ENCODE measurements around the gene PPP2R5D. TPM values are rescaled to one million over a fixed set of nuclear protein-coding genes. Genes with fewer than 3 reads are reported as not detected.

The PPP2R5D gene
- 52.2 and 53.6 TPM in 2 replicates for total RNA-seq
- long read RNA-seq, partial matches to known transcripts: 9 of 20 reads
- long read RNA-seq, other reads (novel, unspliced or antisense): 5 of 20 reads

DNA sequence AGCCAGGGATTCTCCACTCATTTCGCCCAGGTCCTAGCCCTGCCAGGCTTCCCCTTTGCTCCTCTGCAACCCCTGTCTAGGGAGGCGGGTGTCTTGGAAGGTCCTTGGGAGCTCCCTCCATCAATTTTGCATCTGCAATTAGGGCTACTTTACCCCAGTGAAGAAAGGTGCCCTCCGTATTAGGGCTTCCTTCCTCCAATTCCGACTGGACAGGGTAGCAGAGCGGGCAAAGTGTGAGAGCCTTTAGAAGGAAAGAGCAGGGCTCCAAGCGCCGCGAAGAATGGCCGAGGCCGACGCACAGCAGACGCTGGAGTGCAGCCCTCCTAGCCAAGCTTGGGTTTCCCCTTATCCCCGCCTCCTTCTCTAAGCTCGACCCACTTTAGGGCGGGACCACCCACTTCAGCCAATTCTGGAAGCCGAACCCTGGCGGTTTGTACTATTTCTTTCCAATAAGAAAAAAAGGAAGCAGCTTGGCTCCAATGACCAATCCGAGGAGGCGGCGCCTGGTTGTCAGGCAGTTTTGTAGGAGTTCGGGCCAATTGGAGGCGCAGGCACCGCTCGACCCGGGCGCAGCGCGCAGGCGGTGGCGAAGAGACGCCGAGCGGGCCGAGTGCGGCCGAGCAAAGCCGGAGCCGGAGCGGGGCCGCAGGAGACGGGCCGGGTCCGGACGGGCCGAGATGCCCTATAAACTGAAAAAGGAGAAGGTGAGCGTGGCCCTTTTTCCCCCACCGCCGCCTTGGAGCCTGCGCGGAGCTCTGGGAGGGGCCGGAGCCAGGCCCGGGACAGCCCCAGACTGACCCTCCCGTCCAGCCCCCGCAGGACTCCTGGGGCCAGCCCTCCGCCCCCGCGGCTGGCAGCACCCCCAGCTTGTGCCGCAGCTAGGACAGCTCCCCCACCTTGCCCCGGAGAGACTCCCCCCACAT is at the start of gene PPP2R5D:
PPP2R5D (plus strand) TSS at position 570 of the 923 bp plus-strand sequence; CDS start at position 678, 108 bp downstream.
- Mint-ChIP-seq H3K27ac (peak within 1 kb of the TSS; percentile 94), H3K4me1 (ENCODE audit: low read depth) (peaks cover 30% of the 10 kb centered on the region), H3K36me3 (ENCODE audit: insufficient read depth) (no peaks in the 10 kb centered on the region), H3K4me3 (ENCODE audit: low read depth) (peak within 1 kb of the TSS; percentile 83), H3K9me3 (ENCODE audit: low read depth) (no peaks in the 10 kb centered on the region), H3K27me3 (no peaks in the 10 kb centered on the region)
- peak; percentile 92 for DNase-seq (ENCODE audit: low spot score, unreplicated experiment)
- no peak for TF ChIP-seq CTCF (IDR thresholded peaks at IDR 0.05; ENCODE audit: unreplicated experiment)

- Mint-ChIP-seq H3K27ac (no peak overlapping the region), H3K9me3 (ENCODE audit: low read depth) (no peaks in the 10 kb centered on the region), H3K4me3 (ENCODE audit: low read depth) (no peak overlapping the region), H3K36me3 (ENCODE audit: insufficient read depth) (peaks cover 12% of the 10 kb centered on the region), H3K4me1 (ENCODE audit: low read depth) (peaks cover 12% of the 10 kb centered on the region), H3K27me3 (no peaks in the 10 kb centered on the region)
- TF ChIP-seq CTCF (IDR thresholded peaks at IDR 0.05; ENCODE audit: unreplicated experiment): no peak
- DNase-seq (ENCODE audit: low spot score, unreplicated experiment): no peak
These were observed 49.0 kb upstream of the PPP2R5D start for GRCh38 chr6:42935322-42935721.

DNA sequence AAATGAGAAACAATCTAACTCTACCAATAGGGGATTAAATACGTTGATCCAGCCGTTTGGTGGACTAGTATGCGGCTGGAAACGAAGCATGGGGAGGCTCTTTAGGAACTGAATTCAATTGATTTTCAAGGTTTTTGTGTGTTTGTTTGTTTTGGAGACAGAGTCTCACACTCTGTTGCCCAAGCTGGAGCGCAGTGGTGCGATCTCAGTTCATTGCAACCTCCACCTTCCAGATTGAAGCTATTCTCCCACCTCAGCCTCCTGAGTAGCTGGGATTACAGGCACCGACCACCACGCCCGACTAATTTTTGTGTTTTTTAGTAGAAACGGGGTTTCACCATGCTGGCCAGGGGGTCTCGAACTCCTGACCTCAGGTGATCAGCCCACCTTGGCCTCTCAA is 48.0 kb upstream of the PPP2R5D start:
- Mint-ChIP-seq H3K27ac (no peak overlapping the region), H3K36me3 (ENCODE audit: insufficient read depth) (peaks cover 12% of the 10 kb centered on the region), H3K4me1 (ENCODE audit: low read depth) (peaks cover 5% of the 10 kb centered on the region), H3K9me3 (ENCODE audit: low read depth) (no peaks in the 10 kb centered on the region), H3K4me3 (ENCODE audit: low read depth) (no peak overlapping the region), H3K27me3 (no peaks in the 10 kb centered on the region)
- DNase-seq (ENCODE audit: low spot score, unreplicated experiment): no peak
- no peak for TF ChIP-seq CTCF (IDR thresholded peaks at IDR 0.05; ENCODE audit: unreplicated experiment)

- Mint-ChIP-seq H3K36me3 (ENCODE audit: insufficient read depth) (peaks cover 10% of the 10 kb centered on the region), H3K9me3 (ENCODE audit: low read depth) (no peaks in the 10 kb centered on the region), H3K27me3 (no peaks in the 10 kb centered on the region), H3K4me1 (ENCODE audit: low read depth) (no peaks in the 10 kb centered on the region), H3K4me3 (ENCODE audit: low read depth) (no peak overlapping the region), H3K27ac (no peak overlapping the region)
- TF ChIP-seq CTCF (IDR thresholded peaks at IDR 0.05; ENCODE audit: unreplicated experiment): no peak
- DNase-seq (ENCODE audit: low spot score, unreplicated experiment): no peak
These were observed 46.6 kb upstream of the PPP2R5D start for GRCh38 chr6:42937548-42938427.

GRCh38 chr6:42938428-42938796 is 46.0 kb upstream of the PPP2R5D start:
- Mint-ChIP-seq H3K36me3 (ENCODE audit: insufficient read depth) (peaks cover 10% of the 10 kb centered on the region), H3K9me3 (ENCODE audit: low read depth) (no peaks in the 10 kb centered on the region), H3K27ac (no peak overlapping the region), H3K4me1 (ENCODE audit: low read depth) (no peaks in the 10 kb centered on the region), H3K27me3 (no peaks in the 10 kb centered on the region), H3K4me3 (ENCODE audit: low read depth) (no peak overlapping the region)
- no peak for DNase-seq (ENCODE audit: low spot score, unreplicated experiment)
- no peak for TF ChIP-seq CTCF (IDR thresholded peaks at IDR 0.05; ENCODE audit: unreplicated experiment)
